ENCODE results near the gene GSC2. TPM values are rescaled to one million over a fixed set of nuclear protein-coding genes. Genes with fewer than 3 reads are reported as not detected.

Gene GSC2
- polyA plus RNA-seq, 1 donor from 2014 or later: not detected

DNA sequence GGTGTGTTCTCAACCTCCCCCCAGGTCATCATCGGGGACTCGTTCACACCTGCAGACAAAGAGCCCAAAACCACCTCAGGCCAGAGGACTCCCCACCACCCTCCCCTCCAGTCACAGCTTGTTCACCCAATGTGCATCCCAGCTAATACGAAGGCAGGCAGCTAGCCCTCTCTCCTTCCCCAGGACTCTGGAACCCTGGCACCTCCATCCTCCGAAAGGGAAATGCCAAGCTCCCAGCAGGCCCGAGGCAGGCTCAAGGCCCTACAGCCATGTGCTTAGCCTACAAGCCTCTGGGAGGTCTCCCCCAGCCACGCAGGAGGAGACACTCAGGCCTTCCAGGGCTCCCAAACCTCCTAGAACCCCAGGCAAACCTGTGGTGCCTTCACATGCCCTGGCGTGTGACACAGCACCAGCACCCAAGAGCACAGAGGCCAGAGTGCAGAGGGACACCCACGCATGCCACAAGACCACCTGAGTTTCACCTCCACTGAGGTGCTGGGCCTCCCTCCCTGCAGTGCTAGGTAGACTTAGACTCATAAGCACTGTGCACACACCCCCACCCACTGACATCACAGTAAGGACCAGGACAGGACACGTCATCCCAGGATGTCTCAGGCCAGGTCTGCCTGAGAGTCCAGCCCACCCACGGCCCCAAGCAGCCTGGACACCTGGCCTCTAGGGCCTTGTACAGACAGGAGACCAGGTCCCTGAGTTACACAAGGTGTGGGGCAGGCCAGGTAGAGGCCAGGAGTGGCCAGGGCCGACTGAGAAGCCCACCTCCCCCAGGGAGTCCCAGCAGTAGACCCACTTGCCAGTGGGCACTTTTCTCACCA is 12.5 kb downstream of the GSC2 start:
- Mint-ChIP-seq H3K27me3 (no peaks in the 10 kb centered on the region), H3K4me3 (peak overlapping the region in 1 of 4 donors; percentile 28), H3K9me3 (no peaks in the 10 kb centered on the region), H3K27ac (no peak overlapping the region), H3K36me3 (peaks cover 5% of the 10 kb centered on the region), H3K4me1 (peaks cover 0 to 8% (median 0%) of the 10 kb centered on the region in 3 donors)

- Mint-ChIP-seq H3K4me3 (no peak overlapping the region), H3K36me3 (peaks cover 5% of the 10 kb centered on the region), H3K27me3 (no peaks in the 10 kb centered on the region), H3K9me3 (no peaks in the 10 kb centered on the region), H3K27ac (no peak overlapping the region), H3K4me1 (peaks cover 0 to 7% (median 0%) of the 10 kb centered on the region in 3 donors)
Measured at GRCh38 chr22:19136915-19137314, 13.2 kb downstream of the GSC2 start.

GRCh38 chr22:19134874-19135273 is 15.2 kb downstream of the GSC2 start:
- Mint-ChIP-seq H3K27me3 (no peaks in the 10 kb centered on the region), H3K4me3 (no peak overlapping the region), H3K27ac (peak overlapping the region in 2 of 3 donors; percentile 32 to 86), H3K9me3 (no peaks in the 10 kb centered on the region), H3K36me3 (peaks cover 5% of the 10 kb centered on the region), H3K4me1 (peaks cover 0 to 6% (median 0%) of the 10 kb centered on the region in 3 donors)

- Mint-ChIP-seq H3K9me3 (no peaks in the 10 kb centered on the region), H3K4me1 (peaks cover 0 to 6% (median 0%) of the 10 kb centered on the region in 3 donors), H3K27me3 (no peaks in the 10 kb centered on the region), H3K27ac (no peak overlapping the region), H3K36me3 (peaks cover 5% of the 10 kb centered on the region), H3K4me3 (no peak overlapping the region)
Measured at GRCh38 chr22:19134176-19134831, 15.8 kb downstream of the GSC2 start.

DNA sequence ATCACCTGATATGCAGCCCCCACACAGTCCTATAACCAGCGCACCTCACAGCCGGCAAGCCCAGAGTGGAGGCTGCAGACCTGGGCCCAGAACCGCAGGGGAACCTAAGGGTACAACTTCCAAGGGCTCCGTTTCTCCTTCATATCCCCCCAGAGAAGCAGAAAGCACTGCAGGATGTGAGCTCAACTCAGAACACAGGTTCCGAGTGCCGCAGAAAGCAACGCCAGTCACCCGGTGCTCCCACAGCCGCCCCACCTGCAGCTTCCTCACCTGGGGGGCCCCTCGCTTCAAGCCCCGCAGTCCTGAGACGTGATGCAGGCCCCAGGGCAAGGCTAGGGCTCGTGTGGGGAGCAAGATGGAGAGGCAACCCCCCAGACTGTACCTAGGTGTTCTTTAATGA is 16.5 kb downstream of the GSC2 start:
- Mint-ChIP-seq H3K36me3 (peaks cover 5% of the 10 kb centered on the region), H3K27ac (no peak overlapping the region), H3K27me3 (no peaks in the 10 kb centered on the region), H3K4me1 (peaks cover 0 to 6% (median 0%) of the 10 kb centered on the region in 3 donors), H3K4me3 (no peak overlapping the region), H3K9me3 (no peaks in the 10 kb centered on the region)

GRCh38 chr22:19132693-19133400 is 17.2 kb downstream of the GSC2 start:
- Mint-ChIP-seq H3K4me3 (no peak overlapping the region), H3K27me3 (no peaks in the 10 kb centered on the region), H3K9me3 (no peaks in the 10 kb centered on the region), H3K27ac (no peak overlapping the region), H3K36me3 (peaks cover 5% of the 10 kb centered on the region), H3K4me1 (peaks cover 0 to 6% (median 0%) of the 10 kb centered on the region in 3 donors)

- Mint-ChIP-seq H3K36me3 (peaks cover 5% of the 10 kb centered on the region), H3K4me1 (peaks cover 0 to 6% (median 0%) of the 10 kb centered on the region in 3 donors), H3K27ac (peak overlapping the region in 1 of 3 donors; percentile 18), H3K4me3 (no peak overlapping the region), H3K27me3 (no peaks in the 10 kb centered on the region), H3K9me3 (no peaks in the 10 kb centered on the region)
Measured at GRCh38 chr22:19132153-19132552, 17.9 kb downstream of the GSC2 start.

DNA sequence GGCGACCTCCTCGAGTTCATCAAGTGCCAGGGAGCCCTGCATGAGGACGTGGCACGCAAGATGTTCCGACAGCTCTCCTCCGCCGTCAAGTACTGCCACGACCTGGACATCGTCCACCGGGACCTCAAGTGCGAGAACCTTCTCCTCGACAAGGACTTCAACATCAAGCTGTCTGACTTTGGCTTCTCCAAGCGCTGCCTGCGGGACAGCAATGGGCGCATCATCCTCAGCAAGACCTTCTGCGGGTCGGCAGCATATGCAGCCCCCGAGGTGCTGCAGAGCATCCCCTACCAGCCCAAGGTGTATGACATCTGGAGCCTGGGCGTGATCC is 18.4 kb downstream of the GSC2 start:
- H3K4me1 Mint-ChIP-seq: peaks cover 0 to 6% (median 0%) of the 10 kb centered on the region in 3 donors
- peaks cover 5% of the 10 kb centered on the region for H3K36me3 Mint-ChIP-seq
- H3K4me3 Mint-ChIP-seq: no peak overlapping the region
- no peaks in the 10 kb centered on the region for H3K9me3 Mint-ChIP-seq
- H3K27ac Mint-ChIP-seq: peak overlapping the region in 1 of 3 donors; percentile 18
- H3K27me3 Mint-ChIP-seq: no peaks in the 10 kb centered on the region

- Mint-ChIP-seq H3K27ac (peak within 1 kb of the TSS in 1 of 3 donors; percentile 18), H3K4me1 (peaks cover 0 to 3% (median 0%) of the 10 kb centered on the region in 3 donors), H3K4me3 (no peak within 1 kb of the TSS), H3K36me3 (peaks cover 5% of the 10 kb centered on the region), H3K9me3 (no peaks in the 10 kb centered on the region), H3K27me3 (no peaks in the 10 kb centered on the region)
Measured at GRCh38 chr22:19130959-19131684, 19.0 kb downstream of the GSC2 start, which contains the start of gene TSSK2. Gene TSSK2, plus strand, starts transcription at chr22:19131308. Its CDS starts 92 bp downstream, at chr22:19131400.

DNA sequence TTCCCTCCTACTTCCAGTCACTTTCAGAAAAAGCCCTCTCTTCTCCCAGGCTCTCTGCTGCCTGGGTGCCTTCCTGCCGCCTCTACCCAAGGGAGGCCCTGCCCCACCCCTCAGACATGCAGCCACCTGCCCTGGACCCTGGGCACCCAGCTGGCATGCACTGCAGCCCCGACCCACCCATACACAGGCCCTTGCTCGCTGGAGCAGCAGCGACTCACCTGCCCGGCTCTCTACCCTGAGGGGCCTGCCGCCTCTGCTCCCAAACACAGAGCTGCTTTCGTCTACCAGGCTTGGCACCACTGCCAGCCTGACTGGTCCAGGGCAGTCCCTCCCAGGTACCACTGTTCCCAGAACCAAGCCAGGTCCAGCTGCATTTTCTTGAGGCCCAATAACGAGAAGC is 20.2 kb downstream of the GSC2 start:
- H3K27ac Mint-ChIP-seq: no peak overlapping the region
- H3K4me3 Mint-ChIP-seq: peak overlapping the region in 1 of 4 donors; percentile 18
- no peaks in the 10 kb centered on the region for H3K9me3 Mint-ChIP-seq
- H3K4me1 Mint-ChIP-seq: no peaks in the 10 kb centered on the region
- H3K36me3 Mint-ChIP-seq: no peaks in the 10 kb centered on the region
- no peaks in the 10 kb centered on the region for H3K27me3 Mint-ChIP-seq

GRCh38 chr22:19128946-19129727 is 21.0 kb downstream of the GSC2 start:
- no peaks in the 10 kb centered on the region for H3K9me3 Mint-ChIP-seq
- H3K27me3 Mint-ChIP-seq: no peaks in the 10 kb centered on the region
- H3K36me3 Mint-ChIP-seq: no peaks in the 10 kb centered on the region
- H3K4me3 Mint-ChIP-seq: peak overlapping the region in 1 of 4 donors; percentile 18
- H3K4me1 Mint-ChIP-seq: no peaks in the 10 kb centered on the region
- H3K27ac Mint-ChIP-seq: no peak overlapping the region

- H3K27ac Mint-ChIP-seq: no peak overlapping the region
- H3K27me3 Mint-ChIP-seq: no peaks in the 10 kb centered on the region
- no peaks in the 10 kb centered on the region for H3K36me3 Mint-ChIP-seq
Measured at GRCh38 chr22:19128009-19128401, 22.1 kb downstream of the GSC2 start.

DNA sequence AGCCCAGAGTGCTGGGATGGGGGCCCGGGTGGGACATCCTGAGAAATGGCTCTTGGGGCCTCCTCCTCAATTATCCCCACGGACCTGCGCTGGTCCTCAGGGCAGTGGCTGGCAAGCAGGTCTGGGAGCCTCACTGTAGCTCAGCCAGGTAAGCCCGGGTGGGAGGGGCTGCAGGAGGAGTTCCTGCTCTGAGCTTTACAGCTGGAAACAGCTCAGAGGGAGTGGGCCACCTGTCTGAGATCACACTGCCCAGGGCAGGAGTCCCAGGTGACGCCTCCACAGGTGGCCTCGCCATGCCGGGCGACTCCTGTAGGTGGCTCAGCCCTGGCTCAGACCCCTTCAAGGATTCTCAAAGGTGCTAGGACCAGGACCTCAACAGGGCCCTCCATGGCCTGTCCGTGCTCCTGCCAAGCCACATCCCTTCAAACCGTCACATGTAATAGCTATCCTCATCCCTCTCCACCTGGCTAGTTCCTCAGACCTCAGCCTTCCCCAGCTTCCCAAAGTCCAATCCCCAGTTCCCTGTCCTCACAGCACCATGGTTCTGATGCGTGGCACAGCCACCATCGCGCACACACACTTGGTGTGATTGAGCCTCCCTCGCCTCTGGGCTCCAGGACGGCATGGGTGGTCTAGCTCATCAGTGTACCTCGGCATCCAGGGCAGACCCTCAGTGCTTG is 22.6 kb downstream of the GSC2 start:
- Mint-ChIP-seq H3K4me3 (peak overlapping the region in 1 of 4 donors; percentile 20), H3K27ac (no peak overlapping the region), H3K27me3 (no peaks in the 10 kb centered on the region)

More at GRCh38 chr22:19128009-19128401, 22.1 kb downstream of the GSC2 start:
- Mint-ChIP-seq H3K9me3 (no peaks in the 10 kb centered on the region), H3K4me1 (peaks cover 0 to 2% (median 0%) of the 10 kb centered on the region in 3 donors), H3K4me3 (peak overlapping the region in 1 of 4 donors; percentile 20)

More for the DNA sequence above, 22.6 kb downstream of the GSC2 start:
- no peaks in the 10 kb centered on the region for H3K36me3 Mint-ChIP-seq
- H3K4me1 Mint-ChIP-seq: peaks cover 0 to 5% (median 4%) of the 10 kb centered on the region in 3 donors
- no peaks in the 10 kb centered on the region for H3K9me3 Mint-ChIP-seq
